Measurements from ENCODE around the gene ATAT1. TPM values are rescaled to one million over a fixed set of nuclear protein-coding genes. Genes with fewer than 3 reads are reported as not detected.

ATAT1 gene
- total RNA-seq, 3 donors from 2014 or later: 10.6 to 18.4 (median 12.7) TPM

- H3K36me3 ChIP-seq (ENCODE audit: low read depth): no peaks in the 10 kb centered on the region
- intact Hi-C loops (cut with DNase I, micrococcal nuclease): no loop called here
- H3K4me3 ChIP-seq: no peak overlapping the region
- ATAC-seq: no peak
- H3K9me3 ChIP-seq: no peaks in the 10 kb centered on the region
- no peak for TF ChIP-seq CTCF (IDR thresholded peaks at IDR 0.05)
- H3K4me1 ChIP-seq (ENCODE audit: low read depth): peaks cover 21% of the 10 kb centered on the region
- DNase-seq: peak in 1 of 3 donors; percentile 68
These were observed 61.9 kb downstream of the ATAT1 start for GRCh38 chr6:30688569-30688968.

GRCh38 chr6:30689022-30689865 lies 62.6 kb downstream of the ATAT1 start:
- ATAC-seq: no peak
- peak in 1 of 3 donors; percentile 54 for DNase-seq
- peaks cover 21% of the 10 kb centered on the region for H3K4me1 ChIP-seq (ENCODE audit: low read depth)
- intact Hi-C loops (cut with DNase I, micrococcal nuclease): no loop called here
- no peaks in the 10 kb centered on the region for H3K36me3 ChIP-seq (ENCODE audit: low read depth)
- H3K4me3 ChIP-seq: no peak overlapping the region
- no peaks in the 10 kb centered on the region for H3K9me3 ChIP-seq
- no peak for TF ChIP-seq CTCF (IDR thresholded peaks at IDR 0.05)

- H3K4me1 ChIP-seq (ENCODE audit: low read depth): peaks cover 21% of the 10 kb centered on the region
- no peak for TF ChIP-seq CTCF (IDR thresholded peaks at IDR 0.05)
- no peak overlapping the region for H3K4me3 ChIP-seq
- DNase-seq (peak in 2 of 3 donors; percentile 38 to 49), ATAC-seq (no peak)
- no peaks in the 10 kb centered on the region for H3K36me3 ChIP-seq (ENCODE audit: low read depth)
- intact Hi-C loops (cut with DNase I, micrococcal nuclease): no loop called here
- no peaks in the 10 kb centered on the region for H3K9me3 ChIP-seq
These were observed 63.3 kb downstream of the ATAT1 start for GRCh38 chr6:30689985-30690384.

GRCh38 chr6:30690403-30691207 lies 63.9 kb downstream of the ATAT1 start, which contains the start of gene NRM:
NRM (minus strand) TSS chr6:30690984; CDS start chr6:30690974, 10 bp downstream.
- DNase-seq (peak; percentile 89 to 94 (median 90)), ATAC-seq (peak; percentile 82)
- Histone ChIP-seq H3K9me3 (no peaks in the 10 kb centered on the region), H3K4me3 (peak within 1 kb of the TSS; percentile 25), H3K4me1 (ENCODE audit: low read depth) (peaks cover 21% of the 10 kb centered on the region), H3K36me3 (ENCODE audit: low read depth) (no peaks in the 10 kb centered on the region)
- no peak for TF ChIP-seq CTCF (IDR thresholded peaks at IDR 0.05)
- intact Hi-C loops (cut with DNase I, micrococcal nuclease): no loop called here

GRCh38 chr6:30691208-30691847 lies 64.7 kb downstream of the ATAT1 start:
- intact Hi-C loops (cut with DNase I, micrococcal nuclease): no loop called here

More at GRCh38 chr6:30691208-30691847, 64.7 kb downstream of the ATAT1 start:
- Histone ChIP-seq H3K36me3 (ENCODE audit: low read depth) (no peaks in the 10 kb centered on the region), H3K9me3 (no peaks in the 10 kb centered on the region), H3K4me3 (no peak overlapping the region), H3K4me1 (ENCODE audit: low read depth) (peaks cover 21% of the 10 kb centered on the region)
- DNase-seq (no peak), ATAC-seq (no peak)
- no peak for TF ChIP-seq CTCF (IDR thresholded peaks at IDR 0.05)
